KMS-11 (cell line): ENCODE results near the gene PAPSS2.

ENCODE experiments used
- H2AFZ ChIP-seq: fragments of 200-600 bp; sonication (generic); 2 replicates; pipeline ENCODE4 v1.6.1; 2016; ENCODE audit warnings: antibody characterized with exemption, mixed run types, low read depth
- H3K27ac ChIP-seq: fragments of 200-600 bp; sonication (generic); 2 replicates; pipeline ENCODE4 v1.6.1; 2016; ENCODE audit warnings: mild to moderate bottlenecking, mixed run types
- H3K27me3 ChIP-seq: fragments of 200-600 bp; sonication (generic); 2 replicates; pipeline ENCODE4 v1.6.1; 2017; ENCODE audit warnings: mild to moderate bottlenecking, low read depth, mixed run types, moderate library complexity; ENCODE audit not compliant: insufficient read depth
- H3K36me3 ChIP-seq: fragments of 200-600 bp; sonication (generic); 2 replicates; pipeline ENCODE4 v1.6.1; 2017; ENCODE audit warnings: mild to moderate bottlenecking, mixed run types; ENCODE audit not compliant: insufficient read depth
- H3K4me1 ChIP-seq: fragments of 200-600 bp; sonication (generic); 2 replicates; pipeline ENCODE4 v1.6.1; 2016; ENCODE audit warnings: mild to moderate bottlenecking, low read depth, mixed run types; ENCODE audit not compliant: poor library complexity, severe bottlenecking
- H3K4me2 ChIP-seq: fragments of 200-600 bp; sonication (generic); 2 replicates; pipeline ENCODE4 v1.7.0; 2016; ENCODE audit warnings: mild to moderate bottlenecking, mixed run types
- H3K4me3 ChIP-seq: fragments of 200-600 bp; sonication (generic); IDR thresholded peaks from 2 replicates; pipeline ENCODE4 v1.6.1; 2017; ENCODE audit warnings: low read depth, low read length, mixed read lengths; ENCODE audit not compliant: insufficient read depth
- H3K79me2 ChIP-seq: fragments of 200-600 bp; sonication (generic); 2 replicates; pipeline ENCODE4 v1.6.1; 2016; ENCODE audit warnings: low read depth, mixed run types; ENCODE audit not compliant: insufficient read depth
- H3K9ac ChIP-seq: fragments of 200-600 bp; sonication (generic); 2 replicates; pipeline ENCODE4 v1.6.1; 2016; ENCODE audit warnings: mild to moderate bottlenecking, mixed run types
- H4K20me1 ChIP-seq: fragments of 200-600 bp; sonication (generic); 2 replicates; pipeline ENCODE4 v1.6.1; 2016; ENCODE audit warnings: mild to moderate bottlenecking, mixed run types; ENCODE audit not compliant: insufficient read depth
- TF ChIP-seq, protein P1 (sequence below): fragments of 200-600 bp; sonication (generic); conservative IDR thresholded peaks from 2 replicates; pipeline ENCODE4 v1.6.1; 2017; ENCODE audit warnings: low read depth, mild to moderate bottlenecking, antibody characterized with exemption, low read length, moderate library complexity, mixed read lengths

PAPSS2 gene

DNA sequence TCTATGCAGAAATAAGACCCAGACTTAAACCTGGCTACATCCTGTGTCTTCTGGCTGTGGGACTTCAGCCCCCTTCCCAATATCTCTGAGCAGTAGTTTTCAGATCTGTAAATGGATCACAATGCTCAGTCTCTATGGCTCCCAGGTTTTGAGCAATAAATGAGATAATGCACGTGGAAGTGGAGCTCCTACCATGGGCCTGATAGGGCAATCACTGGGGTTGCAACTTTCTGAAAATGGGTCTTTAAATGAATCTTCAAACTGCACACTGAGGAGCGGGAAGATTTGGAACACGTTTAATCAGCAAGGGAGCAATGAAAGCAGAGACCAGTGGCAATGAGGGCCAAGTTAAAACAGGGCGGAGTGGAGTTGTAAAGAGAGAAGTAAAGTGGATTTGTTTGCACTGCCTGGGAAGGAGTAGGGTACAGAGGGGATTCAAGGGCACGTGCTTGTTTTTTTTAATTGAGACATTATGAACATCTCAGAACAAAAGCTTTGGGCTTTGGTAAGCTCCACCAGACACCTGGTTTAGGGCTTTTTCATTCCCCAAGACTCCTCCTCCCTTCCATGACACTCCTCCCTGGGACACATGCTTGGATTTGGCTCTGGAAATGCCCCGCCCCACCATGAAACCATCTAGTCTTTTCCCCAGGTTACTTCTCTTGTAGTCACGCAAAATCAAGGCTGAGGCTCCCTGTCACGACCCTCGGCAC is 42.7 kb downstream of the PAPSS2 start:
- Histone ChIP-seq H3K27me3 (no peaks in the 10 kb centered on the region), H3K4me2 (no peak overlapping the region), H3K4me1 (no peaks in the 10 kb centered on the region), H4K20me1 (no peaks in the 10 kb centered on the region), H3K79me2 (no peaks in the 10 kb centered on the region), H3K9ac (no peak overlapping the region), H3K27ac (no peak overlapping the region), H3K4me3 (no peak overlapping the region), H2AFZ (no peak overlapping the region), H3K36me3 (no peaks in the 10 kb centered on the region)
- TF ChIP-seq, protein P1, sequence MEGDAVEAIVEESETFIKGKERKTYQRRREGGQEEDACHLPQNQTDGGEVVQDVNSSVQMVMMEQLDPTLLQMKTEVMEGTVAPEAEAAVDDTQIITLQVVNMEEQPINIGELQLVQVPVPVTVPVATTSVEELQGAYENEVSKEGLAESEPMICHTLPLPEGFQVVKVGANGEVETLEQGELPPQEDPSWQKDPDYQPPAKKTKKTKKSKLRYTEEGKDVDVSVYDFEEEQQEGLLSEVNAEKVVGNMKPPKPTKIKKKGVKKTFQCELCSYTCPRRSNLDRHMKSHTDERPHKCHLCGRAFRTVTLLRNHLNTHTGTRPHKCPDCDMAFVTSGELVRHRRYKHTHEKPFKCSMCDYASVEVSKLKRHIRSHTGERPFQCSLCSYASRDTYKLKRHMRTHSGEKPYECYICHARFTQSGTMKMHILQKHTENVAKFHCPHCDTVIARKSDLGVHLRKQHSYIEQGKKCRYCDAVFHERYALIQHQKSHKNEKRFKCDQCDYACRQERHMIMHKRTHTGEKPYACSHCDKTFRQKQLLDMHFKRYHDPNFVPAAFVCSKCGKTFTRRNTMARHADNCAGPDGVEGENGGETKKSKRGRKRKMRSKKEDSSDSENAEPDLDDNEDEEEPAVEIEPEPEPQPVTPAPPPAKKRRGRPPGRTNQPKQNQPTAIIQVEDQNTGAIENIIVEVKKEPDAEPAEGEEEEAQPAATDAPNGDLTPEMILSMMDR, result no peak

DNA sequence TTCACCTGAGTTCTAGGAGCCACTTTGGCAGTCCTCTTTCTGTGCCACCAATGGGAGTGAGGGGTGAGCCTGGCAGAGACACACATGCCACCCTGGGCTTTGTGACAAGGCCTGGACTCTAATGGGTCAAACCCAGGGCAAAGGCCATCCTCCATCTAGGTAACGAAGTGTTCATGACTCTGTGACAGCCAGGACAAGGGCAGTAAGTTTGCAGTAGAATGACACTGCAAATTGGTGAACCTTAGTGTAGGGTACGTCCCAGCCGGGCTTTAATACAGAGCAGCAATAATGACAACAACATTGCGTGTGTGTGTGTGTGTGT is 43.3 kb downstream of the PAPSS2 start:
- no peaks in the 10 kb centered on the region for H3K36me3 ChIP-seq
- H2AFZ ChIP-seq, result no peak overlapping the region
- no peak overlapping the region for H3K4me2 ChIP-seq
- TF ChIP-seq, protein P1, result no peak
- H3K9ac ChIP-seq, result no peak overlapping the region
- no peak overlapping the region for H3K27ac ChIP-seq
- H3K4me3 ChIP-seq, result no peak overlapping the region
- H3K4me1 ChIP-seq, result no peaks in the 10 kb centered on the region
- no peaks in the 10 kb centered on the region for H3K79me2 ChIP-seq
- no peaks in the 10 kb centered on the region for H4K20me1 ChIP-seq
- no peaks in the 10 kb centered on the region for H3K27me3 ChIP-seq

DNA sequence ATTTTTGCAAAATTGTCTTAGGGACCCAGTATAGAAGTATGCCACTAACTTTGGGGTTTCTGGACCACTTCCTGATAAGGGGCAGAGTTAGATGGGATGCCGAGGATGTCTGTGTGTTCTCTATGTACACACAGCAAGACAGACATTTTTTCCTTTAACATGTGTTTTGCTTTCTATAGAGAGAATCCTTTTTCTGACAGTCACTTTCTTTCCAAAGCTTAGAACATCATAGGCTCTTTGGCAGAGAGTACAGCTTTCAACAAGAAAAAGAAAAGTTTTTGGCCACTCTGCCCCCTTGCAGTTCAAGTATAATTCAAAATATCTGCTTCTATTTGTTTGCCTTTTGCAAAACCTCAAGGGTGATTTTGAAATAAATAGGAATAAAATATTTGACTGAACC is 44.1 kb downstream of the PAPSS2 start:
- Histone ChIP-seq H3K9ac (no peak overlapping the region), H4K20me1 (no peaks in the 10 kb centered on the region), H3K4me3 (no peak overlapping the region), H3K4me2 (no peak overlapping the region), H3K79me2 (no peaks in the 10 kb centered on the region), H3K36me3 (no peaks in the 10 kb centered on the region), H3K27ac (no peak overlapping the region), H3K4me1 (no peaks in the 10 kb centered on the region), H2AFZ (no peak overlapping the region), H3K27me3 (no peaks in the 10 kb centered on the region)
- TF ChIP-seq, protein P1, result no peak

- no peaks in the 10 kb centered on the region for H3K36me3 ChIP-seq
- no peak overlapping the region for H3K9ac ChIP-seq
- H3K4me2 ChIP-seq, result no peak overlapping the region
- no peaks in the 10 kb centered on the region for H3K27me3 ChIP-seq
- H2AFZ ChIP-seq, result no peak overlapping the region
- H3K4me3 ChIP-seq, result no peak overlapping the region
- H3K27ac ChIP-seq, result no peak overlapping the region
- H3K4me1 ChIP-seq, result no peaks in the 10 kb centered on the region
- H3K79me2 ChIP-seq, result no peaks in the 10 kb centered on the region
- no peaks in the 10 kb centered on the region for H4K20me1 ChIP-seq
- TF ChIP-seq, protein P1, result no peak
Observed at GRCh38 chr10:87705339-87705738, 45.7 kb downstream of the PAPSS2 start.
